HEK293 (cell line): Measurements from ENCODE around the gene MXRA8.

Source experiments
- CTCF ChIA-PET: fragments of 350-600 bp; formaldehyde crosslinking; extraction: SDS; loops from one replicate; lab custom pipeline; 2021; ENCODE audit warnings: antibody characterized with exemption; lab: Yijun Ruan, JAX
- POLR2A ChIA-PET: fragments of 300-600 bp; formaldehyde crosslinking; extraction: SDS; loops from one replicate; lab custom pipeline; 2020; ENCODE audit warnings: antibody characterized with exemption, inconsistent platforms; lab: Yijun Ruan, JAX
- H3K27ac ChIP-seq: fragments of 200-500 bp; sonication (Bioruptor generic); 2 replicates; pipeline ENCODE4 v1.5.1; 2014; ENCODE audit warnings: low read depth, low read length, control low read depth, inconsistent platforms; ENCODE audit errors: extremely low read depth
- H3K36me3 ChIP-seq, 2 experiments: fragments of 200-500 bp in 1 of 2; sonication (Bioruptor generic) in 1 of 2; 1 replicate in 1 of 2; 2 replicates in 1 of 2; pipeline ENCODE4 v1.5.1; 2014 to 2017; ENCODE audit warnings: inconsistent platforms in 2 of 2, low read length in 2 of 2; ENCODE audit not compliant: control insufficient read depth in 2 of 2, insufficient read depth in 1 of 2
- H3K4me1 ChIP-seq: fragments of 200-500 bp; sonication (Bioruptor generic); 2 replicates; pipeline ENCODE4 v1.5.1; 2014; ENCODE audit warnings: mild to moderate bottlenecking, low read length, inconsistent platforms; ENCODE audit not compliant: control insufficient read depth, insufficient read depth
- H3K4me3 ChIP-seq: 2 replicates; pipeline ENCODE4 v1.5.1; 2011; ENCODE audit warnings: low read depth, mild to moderate bottlenecking, control low read depth, low read length, moderate library complexity
- H3K9me3 ChIP-seq: fragments of 200-500 bp; sonication (Bioruptor generic); 2 replicates; pipeline ENCODE4 v1.5.1; 2014; ENCODE audit warnings: low read depth, low read length, inconsistent platforms; ENCODE audit not compliant: control insufficient read depth, insufficient read depth
- BCL11A ChIP-seq: fragments of 450-650 bp; formaldehyde crosslinking; IDR thresholded peaks from 2 replicates; pipeline ENCODE4 v1.5.1; 2016; ENCODE audit warnings: low read depth, missing biosample characterization, missing genetic modification characterization
- BCL11B ChIP-seq: fragments of 450-650 bp; formaldehyde crosslinking; IDR thresholded peaks from 2 replicates; pipeline ENCODE4 v1.5.1; 2016; ENCODE audit warnings: low read depth, missing biosample characterization, missing genetic modification characterization
- GLIS1 ChIP-seq: fragments of 450-650 bp; formaldehyde crosslinking; IDR thresholded peaks from 2 replicates; pipeline ENCODE4 v1.5.1; 2016; ENCODE audit warnings: missing biosample characterization, missing genetic modification characterization
- KLF8 ChIP-seq: fragments of 450-650 bp; formaldehyde crosslinking; IDR thresholded peaks from 2 replicates; pipeline ENCODE4 v1.5.1; 2016; ENCODE audit warnings: missing biosample characterization, missing genetic modification characterization
- ZBTB7A ChIP-seq: fragments of 450-650 bp; formaldehyde crosslinking; IDR thresholded peaks from 2 replicates; pipeline ENCODE4 v1.5.1; 2016; ENCODE audit warnings: low read depth, missing biosample characterization, missing genetic modification characterization
- ZFP69B ChIP-seq: fragments of 450-650 bp; formaldehyde crosslinking; IDR thresholded peaks from 2 replicates; pipeline ENCODE4 v1.5.1; 2016; ENCODE audit warnings: missing biosample characterization, missing genetic modification characterization
- ZNF112 ChIP-seq: fragments of 450-650 bp; formaldehyde crosslinking; IDR thresholded peaks from 2 replicates; pipeline ENCODE4 v1.5.0; 2017; ENCODE audit warnings: missing biosample characterization, missing genetic modification characterization
- ZNF19 ChIP-seq: fragments of 450-650 bp; formaldehyde crosslinking; IDR thresholded peaks from 2 replicates; pipeline ENCODE4; 2016; ENCODE audit warnings: missing biosample characterization, missing genetic modification characterization, low read depth
- ZNF202 ChIP-seq: fragments of 450-650 bp; formaldehyde crosslinking; IDR thresholded peaks from 2 replicates; pipeline ENCODE4 v1.5.1; 2016; ENCODE audit warnings: missing biosample characterization, missing genetic modification characterization, borderline replicate concordance
- ZNF324 ChIP-seq: fragments of 450-650 bp; formaldehyde crosslinking; IDR thresholded peaks from 2 replicates; pipeline ENCODE4 v1.5.1; 2016; ENCODE audit warnings: missing biosample characterization, missing genetic modification characterization
- ZNF600 ChIP-seq: fragments of 450-650 bp; formaldehyde crosslinking; IDR thresholded peaks from 2 replicates; pipeline ENCODE4 v1.5.1; 2016; ENCODE audit warnings: missing biosample characterization, missing genetic modification characterization
- ZNF610 ChIP-seq: fragments of 450-650 bp; formaldehyde crosslinking; IDR thresholded peaks from 2 replicates; pipeline ENCODE4 v1.5.1; 2016; ENCODE audit warnings: missing biosample characterization, missing genetic modification characterization, borderline replicate concordance
- ZNF692 ChIP-seq: fragments of 450-650 bp; formaldehyde crosslinking; IDR thresholded peaks from 2 replicates; pipeline ENCODE4 v1.5.1; 2016; ENCODE audit warnings: missing biosample characterization, missing genetic modification characterization
- TF ChIP-seq, protein P1 (sequence below): fragments of 450-650 bp; formaldehyde crosslinking; IDR thresholded peaks from 2 replicates; pipeline ENCODE4 v1.5.1; 2017; ENCODE audit warnings: missing biosample characterization, mild to moderate bottlenecking, missing genetic modification characterization, moderate library complexity
- TF ChIP-seq, protein P2 (sequence below): fragments of 450-650 bp; formaldehyde crosslinking; IDR thresholded peaks from 2 replicates; pipeline ENCODE4 v1.5.1; 2016; ENCODE audit warnings: missing biosample characterization, missing genetic modification characterization
- TF ChIP-seq, protein P3 (sequence below): fragments of 450-650 bp; formaldehyde crosslinking; IDR thresholded peaks from 2 replicates; pipeline ENCODE4; 2016; ENCODE audit warnings: missing biosample characterization, missing genetic modification characterization

Gene MXRA8

DNA sequence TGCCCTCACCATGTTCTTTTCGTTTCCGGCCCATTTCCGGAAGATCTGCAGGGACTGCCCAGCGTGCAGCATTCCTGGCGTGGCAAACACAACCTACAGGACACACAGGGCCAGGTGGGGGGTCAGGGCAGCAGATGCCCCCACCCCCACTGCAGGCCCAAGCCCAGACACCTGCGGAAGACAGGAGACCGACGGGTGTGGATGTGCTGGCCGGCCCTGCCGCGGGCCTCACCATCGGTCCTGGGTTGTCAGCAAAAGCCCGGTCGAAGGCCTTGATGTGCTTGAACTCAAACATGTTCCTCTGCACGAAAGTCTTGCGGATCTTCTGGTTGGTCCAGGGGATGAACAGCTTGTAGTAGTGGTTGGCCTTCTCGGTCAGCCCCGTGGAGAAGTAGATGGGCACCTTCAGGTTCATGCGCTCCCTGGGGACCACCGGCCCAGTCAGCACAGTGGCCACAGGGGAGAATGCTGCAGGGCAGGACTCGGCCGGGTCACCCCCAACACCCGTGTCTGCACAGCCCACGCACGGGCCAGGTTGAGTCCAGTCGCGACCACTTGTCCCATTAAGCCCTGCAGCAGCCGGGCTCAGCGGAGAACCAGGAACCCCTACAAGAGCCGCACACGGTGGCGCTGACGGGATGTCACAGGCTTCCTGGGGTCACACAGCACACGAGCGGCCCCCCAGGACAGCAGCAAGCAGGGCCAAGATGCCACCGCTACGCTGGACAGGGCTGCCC, 44.7 kb downstream of the MXRA8 start:
- POLR2A ChIA-PET, result interaction anchor here (2.7 kb wide), 1 partner anchor 22 kb away, joined by 7 read pairs; no protein-coding TSS in a partner anchor
- peaks cover 10% of the 10 kb centered on the region for H3K4me1 ChIP-seq
- CTCF ChIA-PET, result interaction anchor here (0.6 kb wide), 1 partner anchor 191 kb away, joined by 4 read pairs; no protein-coding TSS in a partner anchor
- peaks cover 20 to 80% of the 10 kb centered on the region in 2 experiments for H3K36me3 ChIP-seq
- H3K27ac ChIP-seq, result no peak overlapping the region
- H3K9me3 ChIP-seq, result no peaks in the 10 kb centered on the region
- TF ChIP-seq, protein P1, sequence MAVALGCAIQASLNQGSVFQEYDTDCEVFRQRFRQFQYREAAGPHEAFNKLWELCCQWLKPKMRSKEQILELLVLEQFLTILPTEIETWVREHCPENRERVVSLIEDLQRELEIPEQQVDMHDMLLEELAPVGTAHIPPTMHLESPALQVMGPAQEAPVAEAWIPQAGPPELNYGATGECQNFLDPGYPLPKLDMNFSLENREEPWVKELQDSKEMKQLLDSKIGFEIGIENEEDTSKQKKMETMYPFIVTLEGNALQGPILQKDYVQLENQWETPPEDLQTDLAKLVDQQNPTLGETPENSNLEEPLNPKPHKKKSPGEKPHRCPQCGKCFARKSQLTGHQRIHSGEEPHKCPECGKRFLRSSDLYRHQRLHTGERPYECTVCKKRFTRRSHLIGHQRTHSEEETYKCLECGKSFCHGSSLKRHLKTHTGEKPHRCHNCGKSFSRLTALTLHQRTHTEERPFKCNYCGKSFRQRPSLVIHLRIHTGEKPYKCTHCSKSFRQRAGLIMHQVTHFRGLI (tag by site-specific recombination), result peak; percentile 87
- TF ChIP-seq KLF8 (tag by site-specific recombination), result no peak
- H3K4me3 ChIP-seq, result no peak overlapping the region

DNA sequence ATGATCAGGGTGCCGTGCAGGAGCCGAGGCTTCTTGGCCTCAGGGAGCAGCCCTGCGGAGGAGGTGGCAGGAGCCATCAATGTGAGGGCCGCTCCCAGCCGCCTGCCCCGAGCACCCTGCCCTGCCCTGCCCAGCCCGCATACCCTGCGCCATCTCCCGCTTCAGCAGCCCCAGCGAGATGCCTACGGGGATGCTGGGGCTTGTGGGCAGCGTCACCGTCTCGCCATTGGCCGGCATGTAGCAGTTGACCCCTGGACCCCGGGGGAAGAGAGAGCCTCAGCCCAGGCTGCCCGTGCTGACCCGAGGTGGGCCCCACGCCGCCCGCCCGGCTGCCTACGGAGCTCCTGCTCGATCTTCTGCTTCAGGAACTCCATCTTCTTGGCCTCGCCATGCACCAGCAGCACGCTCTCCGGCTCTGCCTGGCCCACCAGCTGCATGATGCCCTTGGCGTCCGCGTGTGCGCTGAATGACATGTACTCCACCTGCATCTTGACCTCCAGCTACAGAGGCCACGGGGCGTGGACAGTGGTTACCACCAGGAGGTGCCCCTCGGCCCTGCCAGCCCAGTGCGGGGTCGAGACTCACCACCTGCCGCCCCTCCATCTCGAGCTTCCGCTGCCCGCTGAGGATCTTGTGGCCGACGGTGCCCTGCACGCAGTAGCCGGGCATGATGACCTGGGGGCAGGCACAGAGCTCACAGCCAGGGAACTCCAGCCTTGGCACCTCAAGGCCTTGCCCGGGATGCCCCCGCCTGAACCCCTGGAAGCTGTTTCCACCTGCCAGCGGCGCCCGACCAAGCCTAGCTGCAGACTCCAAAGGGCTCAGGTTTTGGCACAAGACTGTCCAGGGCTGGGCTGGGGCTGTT, 45.7 kb downstream of the MXRA8 start:
- Histone ChIP-seq H3K36me3 (peaks cover 16 to 79% of the 10 kb centered on the region in 2 experiments), H3K27ac (no peak overlapping the region), H3K4me1 (peaks cover 3% of the 10 kb centered on the region; the same call in 1 of the 2 replicates), H3K4me3 (no peak overlapping the region), H3K9me3 (no peaks in the 10 kb centered on the region)
- ChIA-PET CTCF (interaction anchor here (0.6 kb wide), 1 partner anchor 190 kb away, joined by 4 read pairs; no protein-coding TSS in a partner anchor), POLR2A (interaction anchor here (2.7 kb wide), 1 partner anchor 23 kb away, joined by 7 read pairs; no protein-coding TSS in a partner anchor)
- TF ChIP-seq ZFP69B (tag by site-specific recombination), result peak; percentile 77
- peak; percentile 11 for TF ChIP-seq BCL11A
- no peak for TF ChIP-seq ZNF112
- TF ChIP-seq ZNF600 (tag by site-specific recombination), result peak; percentile 43
- peak; percentile 61; the same call in 1 of the 2 replicates for TF ChIP-seq BCL11B (tag by site-specific recombination)
- TF ChIP-seq, protein P2, sequence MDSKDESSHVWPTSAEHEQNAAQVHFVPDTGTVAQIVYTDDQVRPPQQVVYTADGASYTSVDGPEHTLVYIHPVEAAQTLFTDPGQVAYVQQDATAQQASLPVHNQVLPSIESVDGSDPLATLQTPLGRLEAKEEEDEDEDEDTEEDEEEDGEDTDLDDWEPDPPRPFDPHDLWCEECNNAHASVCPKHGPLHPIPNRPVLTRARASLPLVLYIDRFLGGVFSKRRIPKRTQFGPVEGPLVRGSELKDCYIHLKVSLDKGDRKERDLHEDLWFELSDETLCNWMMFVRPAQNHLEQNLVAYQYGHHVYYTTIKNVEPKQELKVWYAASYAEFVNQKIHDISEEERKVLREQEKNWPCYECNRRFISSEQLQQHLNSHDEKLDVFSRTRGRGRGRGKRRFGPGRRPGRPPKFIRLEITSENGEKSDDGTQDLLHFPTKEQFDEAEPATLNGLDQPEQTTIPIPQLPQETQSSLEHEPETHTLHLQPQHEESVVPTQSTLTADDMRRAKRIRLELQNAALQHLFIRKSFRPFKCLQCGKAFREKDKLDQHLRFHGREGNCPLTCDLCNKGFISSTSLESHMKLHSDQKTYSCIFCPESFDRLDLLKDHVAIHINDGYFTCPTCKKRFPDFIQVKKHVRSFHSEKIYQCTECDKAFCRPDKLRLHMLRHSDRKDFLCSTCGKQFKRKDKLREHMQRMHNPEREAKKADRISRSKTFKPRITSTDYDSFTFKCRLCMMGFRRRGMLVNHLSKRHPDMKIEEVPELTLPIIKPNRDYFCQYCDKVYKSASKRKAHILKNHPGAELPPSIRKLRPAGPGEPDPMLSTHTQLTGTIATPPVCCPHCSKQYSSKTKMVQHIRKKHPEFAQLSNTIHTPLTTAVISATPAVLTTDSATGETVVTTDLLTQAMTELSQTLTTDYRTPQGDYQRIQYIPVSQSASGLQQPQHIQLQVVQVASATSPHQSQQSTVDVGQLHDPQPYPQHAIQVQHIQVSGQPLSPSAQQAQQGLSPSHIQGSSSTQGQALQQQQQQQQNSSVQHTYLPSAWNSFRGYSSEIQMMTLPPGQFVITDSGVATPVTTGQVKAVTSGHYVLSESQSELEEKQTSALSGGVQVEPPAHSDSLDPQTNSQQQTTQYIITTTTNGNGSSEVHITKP (tag by site-specific recombination), result no peak
- no peak for TF ChIP-seq ZNF202 (tag by site-specific recombination)
- TF ChIP-seq KLF8 (tag by site-specific recombination), result peak; percentile 24; the same call in 1 of the 2 replicates
- TF ChIP-seq GLIS1 (tag by site-specific recombination), result no peak
- TF ChIP-seq ZNF324, result no peak
- TF ChIP-seq ZNF610 (tag by site-specific recombination), result no peak
- peak; percentile 81 for TF ChIP-seq ZNF692 (tag by site-specific recombination)
- TF ChIP-seq ZBTB7A, result no peak
- TF ChIP-seq ZNF19 (tag by site-specific recombination), result no peak
- TF ChIP-seq, protein P3, sequence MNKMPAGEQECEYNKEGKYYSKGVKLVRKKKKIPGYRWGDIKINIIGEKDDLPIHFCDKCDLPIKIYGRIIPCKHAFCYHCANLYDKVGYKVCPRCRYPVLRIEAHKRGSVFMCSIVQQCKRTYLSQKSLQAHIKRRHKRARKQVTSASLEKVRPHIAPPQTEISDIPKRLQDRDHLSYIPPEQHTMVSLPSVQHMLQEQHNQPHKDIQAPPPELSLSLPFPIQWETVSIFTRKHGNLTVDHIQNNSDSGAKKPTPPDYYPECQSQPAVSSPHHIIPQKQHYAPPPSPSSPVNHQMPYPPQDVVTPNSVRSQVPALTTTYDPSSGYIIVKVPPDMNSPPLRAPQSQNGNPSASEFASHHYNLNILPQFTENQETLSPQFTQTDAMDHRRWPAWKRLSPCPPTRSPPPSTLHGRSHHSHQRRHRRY (tag by site-specific recombination), result no peak
